HepG2 (cell line): ENCODE results near the gene CIB2. TPM values are rescaled to one million over a fixed set of nuclear protein-coding genes. Genes with fewer than 3 reads are reported as not detected.

Experiments used
- ATAC-seq: fragments of 200-7000 bp; cut with Tn5 transposase; 3 replicates; pipeline ENCODE4 v1.9.1; 2020; ENCODE audit warnings: mild to moderate bottlenecking, moderate library complexity
- BruUV-seq: library from RNA; stranded (reverse); fragments of 400-500 nt; replicated peaks from 2 replicates; lab custom pipeline; 2021; lab: Mats Ljungman, UMichigan
- CTCF ChIA-PET: fragments of 300-600 bp; formaldehyde crosslinking; extraction: SDS; loops from one replicate; lab custom pipeline; 2021; ENCODE audit warnings: low total read pairs, inconsistent platforms, low intra/inter-chr PET ratio; lab: Yijun Ruan, JAX
- POLR2A ChIA-PET: fragments of 350-600 bp; sonication (Branson Sonifier 250); formaldehyde crosslinking; loops from one replicate; lab custom pipeline; 2020; ENCODE audit warnings: antibody characterized with exemption, inconsistent platforms; lab: Yijun Ruan, JAX
- DNase-seq: peaks from one replicate; pipeline ENCODE4 v3.0.0-alpha.2; 2015; ENCODE audit warnings: low spot score
- FAIRE-seq: peaks from 3 replicates; lab custom pipeline; 2011; peaks lifted over from hg19 to GRCh38; lab: Jason Lieb, UNC
- H2AFZ ChIP-seq: one replicate; pipeline ENCODE4 v1.6.1; 2011; ENCODE audit warnings: low read length, inconsistent platforms
- H3K27ac ChIP-seq: fragments of 300-600 bp; 3 replicates; pipeline ENCODE4 v1.8.0; 2011; ENCODE audit warnings: mixed run types, mild to moderate bottlenecking, mixed read lengths, low read length, inconsistent platforms; ENCODE audit not compliant: insufficient read depth; ENCODE audit errors: extremely low read length
- H3K27me3 ChIP-seq, 2 experiments: fragments of 200-600 bp in 1 of 2; 2 replicates in 1 of 2; 3 replicates in 1 of 2; pipeline versions ENCODE4 v1.6.0 to v1.8.0; 2011; ENCODE audit warnings: low read length in 2 of 2, mild to moderate bottlenecking in 2 of 2, moderate library complexity in 2 of 2, inconsistent platforms in 1 of 2; ENCODE audit not compliant: insufficient read depth in 2 of 2, control insufficient read depth in 1 of 2
- H3K36me3 ChIP-seq, 2 experiments: fragments of 200-600 bp in 1 of 2; replicated peaks in 1 of 2; 2 replicates in 1 of 2; 3 replicates in 1 of 2; pipeline versions ENCODE4 v1.5.1 to v1.8.0; 2011; ENCODE audit warnings: low read length in 2 of 2, inconsistent platforms in 1 of 2; ENCODE audit not compliant: insufficient read depth in 2 of 2, control insufficient read depth in 1 of 2
- H3K4me1 ChIP-seq: 2 replicates; pipeline ENCODE4 v1.5.1; 2012; ENCODE audit warnings: low read length, inconsistent platforms; ENCODE audit not compliant: insufficient read depth
- H3K4me2 ChIP-seq: 2 replicates; pipeline ENCODE4 v1.6.0; 2011; ENCODE audit warnings: low read depth, low read length, inconsistent platforms
- H3K4me3 ChIP-seq, 3 experiments: fragments of 200-600 bp in 1 of 3; sonication (generic), shearing (Covaris generic) in 1 of 3; replicated peaks in 1 of 3; 2 replicates each; pipeline ENCODE4 v1.5.1; 2011 to 2016; ENCODE audit warnings: low read length in 3 of 3, inconsistent platforms in 2 of 3, low read depth in 2 of 3, mild to moderate bottlenecking in 2 of 3, control low read depth in 1 of 3, mixed read lengths in 1 of 3; ENCODE audit not compliant: insufficient read depth in 1 of 3
- H3K79me2 ChIP-seq: one replicate; pipeline ENCODE4 v1.6.1; 2011; ENCODE audit warnings: low read length, inconsistent platforms; ENCODE audit not compliant: insufficient read depth
- H3K9ac ChIP-seq: 2 replicates; pipeline ENCODE4 v1.6.0; 2011; ENCODE audit warnings: mild to moderate bottlenecking, low read depth, low read length, inconsistent platforms; ENCODE audit not compliant: insufficient read depth
- H3K9me3 ChIP-seq: 2 replicates; pipeline ENCODE4 v1.5.1; 2012; ENCODE audit warnings: mild to moderate bottlenecking, low read length
- H4K20me1 ChIP-seq: 2 replicates; pipeline ENCODE4 v1.6.0; 2011; ENCODE audit warnings: inconsistent platforms, mild to moderate bottlenecking, low read length, moderate library complexity; ENCODE audit not compliant: insufficient read depth
- RAD21 ChIP-seq: fragments of 450-650 bp; formaldehyde crosslinking; IDR thresholded peaks from 2 replicates; pipeline ENCODE4 v1.5.0; 2020; ENCODE audit warnings: mild to moderate bottlenecking
- SALL1 ChIP-seq: sonication (generic); formaldehyde crosslinking; IDR thresholded peaks from 2 replicates; pipeline ENCODE4 v1.8.0; 2022; ENCODE audit warnings: mild to moderate bottlenecking, missing genetic modification reagents
- SMC3 ChIP-seq: IDR thresholded peaks from 2 replicates; pipeline ENCODE4 v1.6.1; 2011; ENCODE audit warnings: low read length, improper control_type of control experiment
- SPEN ChIP-seq: sonication (generic); formaldehyde crosslinking; IDR thresholded peaks from 2 replicates; pipeline ENCODE4 v1.5.1; 2020; ENCODE audit warnings: low read depth, mild to moderate bottlenecking, missing genetic modification reagents
- STAG1 ChIP-seq: sonication (generic); formaldehyde crosslinking; IDR thresholded peaks from 2 replicates; pipeline ENCODE4 v1.4.0; 2020; ENCODE audit warnings: missing genetic modification reagents
- YY1 ChIP-seq: IDR thresholded peaks from 2 replicates; pipeline ENCODE4 v1.6.1; 2011; ENCODE audit warnings: low read length, low read depth, moderate library complexity, mild to moderate bottlenecking; ENCODE audit not compliant: insufficient read depth, insufficient replicate concordance
- WGBS: methylation state at CpG from one replicate; pipeline ENCODE4 v1.1.6; 2017; ENCODE audit warnings: low lambda C conversion rate; 5-methylcytosine and 5-hydroxymethylcytosine counted together
- in situ Hi-C: cut with HindIII; loops from 2 replicates; pipeline ENCODE4 v1.10.0; 2017; ENCODE audit warnings: low pct_unique_long_range_greater_than_20kb; ENCODE audit not compliant: extremely low pct_ligation_motif_present
- intact Hi-C: fragments of 100-400 bp; cut with micrococcal nuclease; formaldehyde crosslinking; loops from one replicate; pipeline ENCODE4 v1.10.0; 2022; ENCODE audit not compliant: unreplicated experiment
- polyA plus RNA-seq, 8 experiments: library from polyadenylated mRNA; depleted of rRNA in 3 of 8; stranded (reverse) in 7 of 8; unstranded in 1 of 8; fragments of >200 nt; fragmentation: Illumina TruSeq in 4 of 8; extraction: Trizol in 4 of 8; gene quantifications; 2 replicates each; pipeline versions ENCODE4 v1.2.1 to v1.2.3, GENCODE V29; 2011 to 2016; ENCODE audit warnings: low read depth in 4 of 8, missing spikeins in 1 of 8, mixed read lengths in 1 of 8; ENCODE audit not compliant: insufficient read depth in 1 of 8
- total RNA-seq, 5 experiments: library from RNA; depleted of rRNA; stranded (reverse); fragments of >200 nt; fragmentation: Illumina TruSeq; extraction: Trizol; gene quantifications; 2 replicates each; pipeline ENCODE4 v1.2.3, GENCODE V29; 2016; ENCODE audit warnings: low read depth in 1 of 5
- TF ChIP-seq, protein P1 (sequence below): sonication (generic); formaldehyde crosslinking; IDR thresholded peaks from 2 replicates; pipeline ENCODE4 v1.5.0; 2020; ENCODE audit warnings: mild to moderate bottlenecking, missing genetic modification reagents, moderate library complexity
- TF ChIP-seq, protein P2 (sequence below): sonication (generic); formaldehyde crosslinking; IDR thresholded peaks from 2 replicates; pipeline ENCODE4 v1.5.1; 2020; ENCODE audit warnings: missing genetic modification reagents, mild to moderate bottlenecking, borderline replicate concordance

The CIB2 gene
- total and polyA plus RNA-seq, 2 of the 13 experiments (the other 11 are each of a cell fraction or from before 2014, with no cell fraction given) = 1.4 to 1.5 TPM

DNA sequence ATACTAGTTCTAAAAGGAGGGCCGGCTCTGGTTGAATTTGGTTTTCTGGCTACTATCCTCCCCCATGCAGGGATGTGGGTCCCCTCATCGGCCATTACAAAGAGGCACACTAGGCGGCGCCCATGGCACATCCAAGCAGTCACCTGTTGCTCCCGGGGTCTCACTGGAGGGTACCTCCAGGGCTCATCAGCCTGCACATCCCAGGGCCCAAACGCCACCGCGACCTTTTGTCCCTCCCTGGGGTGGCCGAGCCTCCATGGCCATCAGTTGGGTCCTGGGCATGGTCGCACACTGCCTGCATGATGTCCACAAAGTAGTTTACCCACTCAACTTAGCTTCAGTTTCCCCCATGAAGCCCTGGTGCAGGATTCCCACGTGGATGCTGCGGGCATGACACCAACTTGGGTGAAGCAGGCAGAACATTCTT is 46.2 kb upstream of the CIB2 start:
- no peak overlapping the region for H3K4me2 ChIP-seq
- no TSS peak for BruUV-seq
- peak; percentile 30 for DNase-seq
- no peak overlapping the region for H3K9ac ChIP-seq
- H4K20me1 ChIP-seq = no peaks in the 10 kb centered on the region
- TF ChIP-seq, protein P1, sequence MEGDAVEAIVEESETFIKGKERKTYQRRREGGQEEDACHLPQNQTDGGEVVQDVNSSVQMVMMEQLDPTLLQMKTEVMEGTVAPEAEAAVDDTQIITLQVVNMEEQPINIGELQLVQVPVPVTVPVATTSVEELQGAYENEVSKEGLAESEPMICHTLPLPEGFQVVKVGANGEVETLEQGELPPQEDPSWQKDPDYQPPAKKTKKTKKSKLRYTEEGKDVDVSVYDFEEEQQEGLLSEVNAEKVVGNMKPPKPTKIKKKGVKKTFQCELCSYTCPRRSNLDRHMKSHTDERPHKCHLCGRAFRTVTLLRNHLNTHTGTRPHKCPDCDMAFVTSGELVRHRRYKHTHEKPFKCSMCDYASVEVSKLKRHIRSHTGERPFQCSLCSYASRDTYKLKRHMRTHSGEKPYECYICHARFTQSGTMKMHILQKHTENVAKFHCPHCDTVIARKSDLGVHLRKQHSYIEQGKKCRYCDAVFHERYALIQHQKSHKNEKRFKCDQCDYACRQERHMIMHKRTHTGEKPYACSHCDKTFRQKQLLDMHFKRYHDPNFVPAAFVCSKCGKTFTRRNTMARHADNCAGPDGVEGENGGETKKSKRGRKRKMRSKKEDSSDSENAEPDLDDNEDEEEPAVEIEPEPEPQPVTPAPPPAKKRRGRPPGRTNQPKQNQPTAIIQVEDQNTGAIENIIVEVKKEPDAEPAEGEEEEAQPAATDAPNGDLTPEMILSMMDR = peak; percentile 78
- peak; percentile 45 for TF ChIP-seq YY1
- no peak for TF ChIP-seq SPEN (CRISPR knock-in tag)
- peak; percentile 10; the same call in 1 of the 2 replicates for TF ChIP-seq SALL1
- TF ChIP-seq, protein P2, sequence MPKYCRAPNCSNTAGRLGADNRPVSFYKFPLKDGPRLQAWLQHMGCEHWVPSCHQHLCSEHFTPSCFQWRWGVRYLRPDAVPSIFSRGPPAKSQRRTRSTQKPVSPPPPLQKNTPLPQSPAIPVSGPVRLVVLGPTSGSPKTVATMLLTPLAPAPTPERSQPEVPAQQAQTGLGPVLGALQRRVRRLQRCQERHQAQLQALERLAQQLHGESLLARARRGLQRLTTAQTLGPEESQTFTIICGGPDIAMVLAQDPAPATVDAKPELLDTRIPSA (CRISPR knock-in tag) = no peak
- TF ChIP-seq STAG1 (CRISPR knock-in tag) = peak; percentile 69
- peak; percentile 40; the same call in 1 of the 2 replicates for TF ChIP-seq RAD21 (CRISPR knock-in tag)
- TF ChIP-seq SMC3 = peak; percentile 27; the same call in 1 of the 2 replicates
- TF ChIP-seq, all 625 proteins: peak for 6
- Histone ChIP-seq H2AFZ (no peak overlapping the region), H3K4me1 (0 out of 2 replicates have a peak, but pooled peaks cover 6% of the 10 kb centered on the region), H3K9me3 (no peaks in the 10 kb centered on the region), H3K36me3 (no peaks in the 10 kb centered on the region), H3K27ac (no peak overlapping the region), H3K79me2 (no peaks in the 10 kb centered on the region), H3K27me3 (no peaks in the 10 kb centered on the region), H3K4me3 (no peak overlapping the region)
- ChIA-PET POLR2A (no interaction called here), CTCF (interaction anchor here (0.9 to 1.6 kb wide), 4 partner anchors 18 to 69 kb away, joined by 3 to 9 read pairs (median 4); partner anchors contain the start of gene CIB2)
- in situ Hi-C loops (loop anchor here (5.0 kb wide), 1 partner anchor 65 kb away; no protein-coding TSS in a partner anchor), intact Hi-C loops (loop anchor here (1.0 kb wide), 1 partner anchor 64 kb away; no protein-coding TSS in a partner anchor)
- FAIRE-seq (no peak), ATAC-seq (peak; percentile 70)
- 12% methylated on average over 3 of the region's 12 CpGs for WGBS
